GM21825 (cell line): Measurements from ENCODE around the gene JAGN1.
A peak's percentile ranks its signal among the peaks of the same experiment; 100 is the strongest.
"Not testable (repeated sequence)": the region's sequence is repeated elsewhere in the genome, so short reads cannot be mapped to it uniquely, and the experiment has no call there.

Source experiments
- ATAC-seq: cut with Tn5 transposase; IDR thresholded peaks from one replicate; pipeline ENCODE4 v1.9.1; 2021; ENCODE audit warnings: mild to moderate bottlenecking, moderate library complexity; ENCODE audit not compliant: unreplicated experiment

The JAGN1 gene

GRCh38 chr3:9890249-9891071, at the start of gene JAGN1:
Gene JAGN1, plus strand, starts transcription at chr3:9890610. Its CDS starts 113 bp downstream, at chr3:9890723.
- peak; percentile 80 for ATAC-seq

- no peak for ATAC-seq
These were observed 49.4 kb upstream of the JAGN1 start for GRCh38 chr3:9841015-9841414.

GRCh38 chr3:9843715-9844438, 46.5 kb upstream of the JAGN1 start, which contains the start of gene RPUSD3:
Gene RPUSD3, minus strand, starts transcription at chr3:9844008. Its CDS starts 18 bp downstream, at chr3:9843990.
- peak; percentile 97 for ATAC-seq

GRCh38 chr3:9846231-9846630, 44.2 kb upstream of the JAGN1 start:
- no peak for ATAC-seq

- no peak for ATAC-seq
These were observed 43.4 kb upstream of the JAGN1 start for GRCh38 chr3:9846931-9847488.

- not testable (repeated sequence) for ATAC-seq
These were observed 42.5 kb upstream of the JAGN1 start for GRCh38 chr3:9847870-9848269.

GRCh38 chr3:9848860-9849259, 41.5 kb upstream of the JAGN1 start:
- ATAC-seq: not testable (repeated sequence)

GRCh38 chr3:9851383-9851782, 39.0 kb upstream of the JAGN1 start:
- ATAC-seq: not testable (repeated sequence)

- ATAC-seq: not testable (repeated sequence)
These were observed 38.5 kb upstream of the JAGN1 start for GRCh38 chr3:9851926-9852325.

- no peak for ATAC-seq
These were observed 37.9 kb upstream of the JAGN1 start for GRCh38 chr3:9852528-9852927.

- ATAC-seq: not testable (repeated sequence)
These were observed 36.0 kb upstream of the JAGN1 start for GRCh38 chr3:9854291-9854940.

GRCh38 chr3:9855594-9855993, 34.8 kb upstream of the JAGN1 start:
- ATAC-seq: no peak

- no peak for ATAC-seq
These were observed 30.8 kb upstream of the JAGN1 start for GRCh38 chr3:9859530-9860025.

- no peak for ATAC-seq
These were observed 29.2 kb upstream of the JAGN1 start for GRCh38 chr3:9861201-9861600.

GRCh38 chr3:9861626-9862130, 28.7 kb upstream of the JAGN1 start:
- ATAC-seq: no peak

- no peak for ATAC-seq
These were observed 27.9 kb upstream of the JAGN1 start for GRCh38 chr3:9862391-9863057.

GRCh38 chr3:9863058-9863772, 27.2 kb upstream of the JAGN1 start:
- ATAC-seq: no peak

- ATAC-seq: no peak
These were observed 26.0 kb upstream of the JAGN1 start for GRCh38 chr3:9864200-9864927.

GRCh38 chr3:9865125-9865637, 25.2 kb upstream of the JAGN1 start:
- not testable (repeated sequence) for ATAC-seq
